ENCODE data around the gene MAD2L2. TPM values are rescaled to one million over a fixed set of nuclear protein-coding genes. Genes with fewer than 3 reads are reported as not detected.
A peak's percentile ranks its signal among the peaks of the same experiment; 100 is the strongest.

The MAD2L2 gene
- total and polyA plus RNA-seq, 9 donors = 25.1 to 39.9 (median 32.1) TPM

- no peak overlapping the region for H3K27ac ChIP-seq (ENCODE audit: low read length)
- H3K4me3 ChIP-seq (ENCODE audit: low read length) = no peak overlapping the region
- no peaks in the 10 kb centered on the region for H3K9me3 ChIP-seq (replicated peaks; ENCODE audit: control insufficient read depth, low read depth, low read length)
- no peak for DNase-seq
- peaks cover 9% of the 10 kb centered on the region for H3K27me3 ChIP-seq (ENCODE audit: control insufficient read depth, insufficient read depth, low read length)
- 84% methylated on average over 4 of the region's 4 CpGs for WGBS (ENCODE audit: insufficient coverage)
- no peaks in the 10 kb centered on the region for H3K36me3 ChIP-seq (ENCODE audit: control insufficient read depth, insufficient read depth, low read length)
- no peaks in the 10 kb centered on the region for H3K4me1 ChIP-seq (ENCODE audit: control insufficient read depth, insufficient read depth, low read length)
Observed at GRCh38 chr1:11639372-11639771, 41.6 kb downstream of the MAD2L2 start.

- H3K27ac ChIP-seq (ENCODE audit: low read length) = no peak overlapping the region
- no peak for DNase-seq
- H3K36me3 ChIP-seq (ENCODE audit: control insufficient read depth, insufficient read depth, low read length) = no peaks in the 10 kb centered on the region
- no peaks in the 10 kb centered on the region for H3K4me1 ChIP-seq (ENCODE audit: control insufficient read depth, insufficient read depth, low read length)
- no peaks in the 10 kb centered on the region for H3K9me3 ChIP-seq (replicated peaks; ENCODE audit: control insufficient read depth, low read depth, low read length)
- peaks cover 7% of the 10 kb centered on the region for H3K27me3 ChIP-seq (ENCODE audit: control insufficient read depth, insufficient read depth, low read length)
- H3K4me3 ChIP-seq (ENCODE audit: low read length) = no peak overlapping the region
- WGBS (ENCODE audit: insufficient coverage) = 51% methylated on average over 4 of the region's 5 CpGs
Observed at GRCh38 chr1:11638121-11638520, 42.8 kb downstream of the MAD2L2 start.

- no peak for DNase-seq
- WGBS (ENCODE audit: insufficient coverage) = 74% methylated on average over 6 of the region's 11 CpGs
- peaks cover 7% of the 10 kb centered on the region for H3K27me3 ChIP-seq (ENCODE audit: control insufficient read depth, insufficient read depth, low read length)
- no peaks in the 10 kb centered on the region for H3K9me3 ChIP-seq (replicated peaks; ENCODE audit: control insufficient read depth, low read depth, low read length)
- no peak overlapping the region for H3K27ac ChIP-seq (ENCODE audit: low read length)
- H3K4me1 ChIP-seq (ENCODE audit: control insufficient read depth, insufficient read depth, low read length) = peaks cover 3% of the 10 kb centered on the region
- H3K36me3 ChIP-seq (ENCODE audit: control insufficient read depth, insufficient read depth, low read length) = no peaks in the 10 kb centered on the region
- H3K4me3 ChIP-seq (ENCODE audit: low read length) = no peak overlapping the region
Observed at GRCh38 chr1:11634365-11635192, 46.4 kb downstream of the MAD2L2 start.

- Histone ChIP-seq H3K27me3 (ENCODE audit: control insufficient read depth, insufficient read depth, low read length) (peaks cover 6% of the 10 kb centered on the region), H3K9me3 (replicated peaks; ENCODE audit: control insufficient read depth, low read depth, low read length) (no peaks in the 10 kb centered on the region), H3K27ac (ENCODE audit: low read length) (no peak overlapping the region), H3K4me3 (ENCODE audit: low read length) (no peak overlapping the region), H3K4me1 (ENCODE audit: control insufficient read depth, insufficient read depth, low read length) (peaks cover 5% of the 10 kb centered on the region), H3K36me3 (ENCODE audit: control insufficient read depth, insufficient read depth, low read length) (no peaks in the 10 kb centered on the region)
- 14% methylated on average over 1 of the region's 15 CpGs for WGBS (ENCODE audit: insufficient coverage)
- DNase-seq = peak; percentile 56
Observed at GRCh38 chr1:11629184-11630016, 51.5 kb downstream of the MAD2L2 start.

- Histone ChIP-seq H3K36me3 (ENCODE audit: control insufficient read depth, insufficient read depth, low read length) (no peaks in the 10 kb centered on the region), H3K27me3 (ENCODE audit: control insufficient read depth, insufficient read depth, low read length) (peaks cover 6% of the 10 kb centered on the region), H3K4me1 (ENCODE audit: control insufficient read depth, insufficient read depth, low read length) (peaks cover 5% of the 10 kb centered on the region), H3K9me3 (replicated peaks; ENCODE audit: control insufficient read depth, low read depth, low read length) (no peaks in the 10 kb centered on the region), H3K4me3 (ENCODE audit: low read length) (no peak overlapping the region), H3K27ac (ENCODE audit: low read length) (no peak overlapping the region)
- 100% methylated on average over 1 of the region's 7 CpGs for WGBS (ENCODE audit: insufficient coverage)
- no peak for DNase-seq
Observed at GRCh38 chr1:11628767-11629166, 52.2 kb downstream of the MAD2L2 start.

GRCh38 chr1:11626551-11626950 lies 54.4 kb downstream of the MAD2L2 start:
- H3K4me3 ChIP-seq (ENCODE audit: low read length) = no peak overlapping the region
- H3K27ac ChIP-seq (ENCODE audit: low read length) = no peak overlapping the region
- WGBS (ENCODE audit: insufficient coverage) = no CpG with 5 or more reads among the region's 3 CpGs
- no peaks in the 10 kb centered on the region for H3K36me3 ChIP-seq (ENCODE audit: control insufficient read depth, insufficient read depth, low read length)
- H3K27me3 ChIP-seq (ENCODE audit: control insufficient read depth, insufficient read depth, low read length) = peaks cover 6% of the 10 kb centered on the region
- peaks cover 5% of the 10 kb centered on the region for H3K4me1 ChIP-seq (ENCODE audit: control insufficient read depth, insufficient read depth, low read length)
- H3K9me3 ChIP-seq (replicated peaks; ENCODE audit: control insufficient read depth, low read depth, low read length) = no peaks in the 10 kb centered on the region
- no peak for DNase-seq

Other genes starting within 250 kb of the MAD2L2 start
- gene DISP3, start 202.0 kb downstream of the MAD2L2 start, total RNA-seq = 0.18 TPM
- under 1 TPM; 0.09 to 0.58 (median 0.18) TPM for gene DISP3, start 202.0 kb downstream of the MAD2L2 start, polyA plus RNA-seq (ENCODE audit: insufficient read depth in 1 of 8, insufficient read length in 8 of 8, low replicate concordance in 1 of 8)
- 0.58 TPM for gene FBXO2, start 26.7 kb downstream of the MAD2L2 start, total RNA-seq
- gene FBXO2, start 26.7 kb downstream of the MAD2L2 start, polyA plus RNA-seq (ENCODE audit: insufficient read depth in 1 of 8, insufficient read length in 8 of 8, low replicate concordance in 1 of 8) = 1 to 10 TPM in 2 of 8 donors, under 1 TPM in 6; 0.09 to 4.5 (median 0.42) TPM
- 4.8 TPM for gene FBXO44, start 26.3 kb downstream of the MAD2L2 start, total RNA-seq
- 1 to 10 TPM; 4.1 to 8.3 (median 4.5) TPM for gene FBXO44, start 26.3 kb downstream of the MAD2L2 start, polyA plus RNA-seq (ENCODE audit: insufficient read depth in 1 of 8, insufficient read length in 8 of 8, low replicate concordance in 1 of 8)
- 5.2 TPM for gene FBXO6, start 16.9 kb downstream of the MAD2L2 start, total RNA-seq
- gene FBXO6, start 16.9 kb downstream of the MAD2L2 start, polyA plus RNA-seq (ENCODE audit: insufficient read depth in 1 of 8, insufficient read length in 8 of 8, low replicate concordance in 1 of 8) = 1 to 10 TPM; 2.7 to 5.9 (median 4.9) TPM
- 0.27 TPM for gene DRAXIN, start 10.6 kb upstream of the MAD2L2 start, total RNA-seq
- under 1 TPM; 0.20 to 0.56 (median 0.30) TPM for gene DRAXIN, start 10.6 kb upstream of the MAD2L2 start, polyA plus RNA-seq (ENCODE audit: insufficient read depth in 1 of 8, insufficient read length in 8 of 8, low replicate concordance in 1 of 8)
- gene AGTRAP, start 55.0 kb upstream of the MAD2L2 start, total RNA-seq = 24.8 TPM
- 10 to 100 TPM; 14.8 to 22.3 (median 17.4) TPM for gene AGTRAP, start 55.0 kb upstream of the MAD2L2 start, polyA plus RNA-seq (ENCODE audit: insufficient read depth in 1 of 8, insufficient read length in 8 of 8, low replicate concordance in 1 of 8)
- 20.6 TPM for gene C1orf167, start 81.0 kb upstream of the MAD2L2 start, total RNA-seq
- gene C1orf167, start 81.0 kb upstream of the MAD2L2 start, polyA plus RNA-seq (ENCODE audit: insufficient read depth in 1 of 8, insufficient read length in 8 of 8, low replicate concordance in 1 of 8) = 10 to 100 TPM in 5 of 8 donors, 1 to 10 TPM in 3; 3.1 to 24.9 (median 12.4) TPM
- gene MTHFR, start 124.8 kb upstream of the MAD2L2 start, total RNA-seq = 31.9 TPM
- gene MTHFR, start 124.8 kb upstream of the MAD2L2 start, polyA plus RNA-seq (ENCODE audit: insufficient read depth in 1 of 8, insufficient read length in 8 of 8, low replicate concordance in 1 of 8) = 10 to 100 TPM; 23.8 to 50.1 (median 35.9) TPM
- gene CLCN6, start 125.0 kb upstream of the MAD2L2 start, total RNA-seq = 7.5 TPM
- 10 to 100 TPM in 7 of 8 donors, 1 to 10 TPM in 1; 8.8 to 16.2 (median 12.0) TPM for gene CLCN6, start 125.0 kb upstream of the MAD2L2 start, polyA plus RNA-seq (ENCODE audit: insufficient read depth in 1 of 8, insufficient read length in 8 of 8, low replicate concordance in 1 of 8)
- 0.93 TPM for gene NPPA, start 166.6 kb upstream of the MAD2L2 start, total RNA-seq
- gene NPPA, start 166.6 kb upstream of the MAD2L2 start, polyA plus RNA-seq (ENCODE audit: insufficient read depth in 1 of 8, insufficient read length in 8 of 8, low replicate concordance in 1 of 8) = 1 to 10 TPM; 1.1 to 3.2 (median 2.2) TPM
- gene NPPB, start 177.8 kb upstream of the MAD2L2 start, total RNA-seq = not detected
- gene NPPB, start 177.8 kb upstream of the MAD2L2 start, polyA plus RNA-seq (ENCODE audit: insufficient read depth in 1 of 8, insufficient read length in 8 of 8, low replicate concordance in 1 of 8) = not detected
- gene KIAA2013, start 245.3 kb upstream of the MAD2L2 start, total RNA-seq = 24.3 TPM
- 10 to 100 TPM; 28.7 to 39.3 (median 34.8) TPM for gene KIAA2013, start 245.3 kb upstream of the MAD2L2 start, polyA plus RNA-seq (ENCODE audit: insufficient read depth in 1 of 8, insufficient read length in 8 of 8, low replicate concordance in 1 of 8)